Gastrocnemius medialis (tissue), 4 donors: ENCODE data around the gene PTGFRN. TPM values are rescaled to one million over a fixed set of nuclear protein-coding genes. Genes with fewer than 3 reads are reported as not detected.

Experiments used
- ATAC-seq, 2 donors: fragments of 150-250 bp; one replicate each; pipeline ENCODE4 v1.9.1; 2016
- DNase-seq, 2 donors: peaks; one replicate each; pipeline ENCODE4 v3.0.0-alpha.2; 2019
- H3K27ac ChIP-seq, 4 donors: fragments of 200-600 bp; sonication (generic); 1 replicate in 1 of 4; 2 replicates in 3 of 4; pipeline ENCODE4 v1.5.1; 2016 to 2018; ENCODE audit warnings: mild to moderate bottlenecking in 2 of 4, moderate library complexity in 1 of 4
- H3K27me3 ChIP-seq, 3 donors: fragments of 200-600 bp; sonication (generic) in 2 of 3; 1 replicate in 1 of 3; 2 replicates in 2 of 3; pipeline versions ENCODE4 v1.5.1 to v1.6.0; 2016 to 2019; ENCODE audit warnings: mild to moderate bottlenecking in 1 of 3, moderate library complexity in 1 of 3
- H3K36me3 ChIP-seq, 2 donors: fragments of 200-600 bp; sonication (generic) in 1 of 2; one replicate each; pipeline ENCODE4 v1.5.1; 2017 to 2018
- H3K4me1 ChIP-seq, 2 donors: fragments of 200-600 bp; sonication (generic) in 1 of 2; one replicate each; pipeline ENCODE4 v1.5.1; 2016 to 2017; ENCODE audit warnings: mild to moderate bottlenecking in 2 of 2
- H3K4me3 ChIP-seq, 4 donors: fragments of 200-600 bp; sonication (generic) in 3 of 4; 1 replicate in 1 of 4; 2 replicates in 3 of 4; pipeline ENCODE4 v1.5.1; 2016 to 2019; ENCODE audit warnings: mild to moderate bottlenecking in 2 of 4
- H3K9me3 ChIP-seq, 3 donors: fragments of 200-600 bp; sonication (generic) in 2 of 3; 1 replicate in 1 of 3; 2 replicates in 2 of 3; pipeline ENCODE4 v1.5.1; 2016 to 2019
- POLR2A ChIP-seq, 2 donors: fragments of 450-650 bp; IDR thresholded peaks; one replicate each; pipeline ENCODE4 v1.6.1; 2017; ENCODE audit warnings: antibody characterized with exemption in 2 of 2, mild to moderate bottlenecking in 2 of 2, moderate library complexity in 2 of 2
- in situ Hi-C, 4 donors: fragments of 200-750 bp; cut with MboI; loops; one replicate each; pipeline versions ENCODE4 v1.15.0 to v1.8.0; 2017; ENCODE audit warnings: low sequenced_read_pairs in 4 of 4
- intact Hi-C: fragments of 100-400 bp; cut with DNase I; formaldehyde crosslinking; loops from one replicate; pipeline ENCODE4 v1.15.1; 2023; ENCODE audit warnings: low total_unique reads
- total RNA-seq, 4 donors: library from RNA; depleted of rRNA; stranded (reverse); fragments of >200 nt; gene quantifications; one replicate each; pipeline versions ENCODE4 v1.1.0 to v1.2.3, GENCODE V29; 2016
- TF ChIP-seq, protein P1 (sequence below), 5 experiments: fragments of 450-650 bp in 3 of 5; fragments of 200-600 bp in 2 of 5; sonication (generic) in 2 of 5; IDR thresholded peaks in 4 of 5; conservative IDR thresholded peaks in 1 of 5; 1 replicate in 4 of 5; 2 replicates in 1 of 5; pipeline ENCODE4 v1.5.1; 2016 to 2019; ENCODE audit warnings: antibody characterized with exemption in 5 of 5, mild to moderate bottlenecking in 3 of 5, moderate library complexity in 3 of 5

PTGFRN gene
- total RNA-seq, 4 donors from 2014 or later = 1.5 to 18.1 (median 2.9) TPM

DNA sequence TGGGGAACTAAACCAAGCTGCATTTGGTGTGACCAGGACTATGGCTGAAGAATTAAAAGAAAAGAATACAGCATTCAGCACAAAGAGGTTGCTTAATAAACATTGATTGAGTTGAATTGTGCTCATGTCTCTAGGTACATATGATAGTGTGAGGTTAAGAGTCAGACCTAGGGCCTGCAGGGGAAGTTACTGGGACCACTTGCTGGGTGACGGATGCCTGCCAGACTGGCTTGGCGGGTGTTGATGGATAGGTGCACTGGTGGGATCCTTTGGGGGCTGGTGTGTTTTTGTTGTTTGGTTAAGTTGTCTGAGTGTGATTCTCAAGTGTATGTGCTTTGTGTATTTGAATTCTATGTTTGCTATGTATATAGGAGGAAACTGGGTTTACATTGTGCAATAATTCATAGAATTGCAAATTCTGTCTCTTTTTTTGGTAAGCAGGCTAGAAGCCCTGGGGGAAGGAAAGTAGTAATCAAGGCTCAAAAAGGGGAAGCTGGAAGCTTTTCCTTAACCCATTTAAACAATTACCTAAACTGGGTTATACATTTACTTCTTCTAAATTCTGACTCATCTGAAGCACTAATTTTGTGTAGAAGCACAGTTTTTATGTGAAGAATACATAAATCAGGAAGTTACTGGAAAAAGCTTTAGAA lies 93.6 kb downstream of the PTGFRN start:
- H3K4me3 ChIP-seq = no peak overlapping the region
- no peak for DNase-seq
- in situ Hi-C loops (no loop called here), intact Hi-C loops (no loop called here)
- H3K36me3 ChIP-seq = no peaks in the 10 kb centered on the region
- H3K27ac ChIP-seq = no peak overlapping the region
- TF ChIP-seq, protein P1, sequence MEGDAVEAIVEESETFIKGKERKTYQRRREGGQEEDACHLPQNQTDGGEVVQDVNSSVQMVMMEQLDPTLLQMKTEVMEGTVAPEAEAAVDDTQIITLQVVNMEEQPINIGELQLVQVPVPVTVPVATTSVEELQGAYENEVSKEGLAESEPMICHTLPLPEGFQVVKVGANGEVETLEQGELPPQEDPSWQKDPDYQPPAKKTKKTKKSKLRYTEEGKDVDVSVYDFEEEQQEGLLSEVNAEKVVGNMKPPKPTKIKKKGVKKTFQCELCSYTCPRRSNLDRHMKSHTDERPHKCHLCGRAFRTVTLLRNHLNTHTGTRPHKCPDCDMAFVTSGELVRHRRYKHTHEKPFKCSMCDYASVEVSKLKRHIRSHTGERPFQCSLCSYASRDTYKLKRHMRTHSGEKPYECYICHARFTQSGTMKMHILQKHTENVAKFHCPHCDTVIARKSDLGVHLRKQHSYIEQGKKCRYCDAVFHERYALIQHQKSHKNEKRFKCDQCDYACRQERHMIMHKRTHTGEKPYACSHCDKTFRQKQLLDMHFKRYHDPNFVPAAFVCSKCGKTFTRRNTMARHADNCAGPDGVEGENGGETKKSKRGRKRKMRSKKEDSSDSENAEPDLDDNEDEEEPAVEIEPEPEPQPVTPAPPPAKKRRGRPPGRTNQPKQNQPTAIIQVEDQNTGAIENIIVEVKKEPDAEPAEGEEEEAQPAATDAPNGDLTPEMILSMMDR (IDR thresholded peaks at IDR 0.05 in 4 of 5, conservative IDR thresholded peaks at IDR 0.05 in 1 of 5) = no peak
- no peak for TF ChIP-seq POLR2A (IDR thresholded peaks at IDR 0.05)
- no peaks in the 10 kb centered on the region for H3K9me3 ChIP-seq
- H3K27me3 ChIP-seq = no peaks in the 10 kb centered on the region
- ATAC-seq = no peak
- H3K4me1 ChIP-seq = no peaks in the 10 kb centered on the region

DNA sequence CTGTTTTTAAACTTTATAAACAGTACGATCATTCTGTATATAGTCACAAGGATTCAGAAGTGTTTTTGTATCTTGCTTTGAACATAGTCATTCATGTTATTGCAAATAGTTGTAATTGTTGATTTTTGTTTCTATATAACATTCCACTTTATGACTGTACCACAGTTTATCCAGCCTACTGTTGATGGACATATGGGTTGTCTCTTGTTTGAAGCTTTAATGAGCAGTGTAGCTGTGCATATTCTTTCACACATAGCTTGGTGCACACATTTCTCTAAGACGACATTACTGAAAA lies 98.0 kb downstream of the PTGFRN start:
- TF ChIP-seq POLR2A (IDR thresholded peaks at IDR 0.05) = no peak
- TF ChIP-seq, protein P1 (IDR thresholded peaks at IDR 0.05 in 4 of 5, conservative IDR thresholded peaks at IDR 0.05 in 1 of 5) = no peak
- H3K4me3 ChIP-seq = no peak overlapping the region
- H3K4me1 ChIP-seq = no peaks in the 10 kb centered on the region
- DNase-seq (no peak), ATAC-seq (no peak)
- no peak overlapping the region for H3K27ac ChIP-seq
- in situ Hi-C loops (no loop called here), intact Hi-C loops (no loop called here)
- H3K36me3 ChIP-seq = no peaks in the 10 kb centered on the region
- no peaks in the 10 kb centered on the region for H3K9me3 ChIP-seq
- H3K27me3 ChIP-seq = no peaks in the 10 kb centered on the region

DNA sequence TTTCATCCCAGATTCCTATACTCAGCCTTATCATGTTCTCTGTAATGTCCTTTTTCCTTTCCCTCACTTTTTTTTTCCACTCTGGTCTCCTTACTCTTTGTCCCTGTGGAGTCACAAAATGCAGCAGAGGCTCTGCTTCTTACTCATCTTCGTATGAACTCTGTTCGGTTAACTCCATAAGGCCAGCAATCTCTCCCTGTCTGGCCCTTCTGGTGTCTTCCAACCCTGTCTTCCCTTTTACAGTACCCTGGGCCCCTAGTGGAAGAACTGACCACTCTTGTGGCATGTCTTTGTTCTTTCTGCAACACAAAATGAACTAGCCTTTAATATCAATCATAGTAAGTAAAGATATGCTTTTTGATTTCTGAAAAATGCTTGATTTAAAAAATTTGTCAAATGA lies 98.9 kb downstream of the PTGFRN start:
- Histone ChIP-seq H3K27ac (no peak overlapping the region), H3K36me3 (no peaks in the 10 kb centered on the region), H3K9me3 (no peaks in the 10 kb centered on the region), H3K4me1 (no peaks in the 10 kb centered on the region), H3K27me3 (no peaks in the 10 kb centered on the region), H3K4me3 (no peak overlapping the region)
- in situ Hi-C loops (no loop called here), intact Hi-C loops (no loop called here)
- DNase-seq (no peak), ATAC-seq (no peak)
- no peak for TF ChIP-seq POLR2A (IDR thresholded peaks at IDR 0.05)
- TF ChIP-seq, protein P1 (IDR thresholded peaks at IDR 0.05 in 4 of 5, conservative IDR thresholded peaks at IDR 0.05 in 1 of 5) = no peak

DNA sequence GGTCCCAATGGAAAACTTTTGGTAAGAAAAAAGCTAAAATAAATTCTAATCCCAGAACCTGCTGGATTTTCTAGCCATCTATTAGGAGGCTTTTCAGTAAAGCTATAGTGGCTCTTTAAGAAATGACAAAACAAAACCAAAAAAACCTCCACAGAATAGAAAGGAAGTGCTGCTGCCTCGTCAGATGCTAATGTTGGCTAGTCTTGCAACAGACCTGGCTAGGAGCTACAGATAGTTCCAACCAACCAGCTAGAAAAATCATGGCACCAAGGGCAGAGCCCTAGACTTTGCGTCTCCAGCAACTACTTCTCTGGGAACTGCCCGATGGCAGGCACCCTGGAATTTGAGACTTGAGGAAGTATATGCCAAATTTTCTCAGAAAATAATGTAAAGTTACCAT lies 99.4 kb downstream of the PTGFRN start:
- ATAC-seq (no peak), DNase-seq (no peak)
- Histone ChIP-seq H3K36me3 (no peaks in the 10 kb centered on the region), H3K9me3 (no peaks in the 10 kb centered on the region), H3K27ac (no peak overlapping the region), H3K27me3 (no peaks in the 10 kb centered on the region), H3K4me3 (no peak overlapping the region), H3K4me1 (no peaks in the 10 kb centered on the region)
- in situ Hi-C loops = no loop called here
- no peak for TF ChIP-seq POLR2A (IDR thresholded peaks at IDR 0.05)
- TF ChIP-seq, protein P1 (IDR thresholded peaks at IDR 0.05 in 4 of 5, conservative IDR thresholded peaks at IDR 0.05 in 1 of 5) = no peak
- intact Hi-C loops = no loop called here
